ENCODE measurements around the gene FCHSD2.
A peak's percentile ranks its signal among the peaks of the same experiment; 100 is the strongest.

GRCh38 chr11:73140213-73141030 is 1.7 kb downstream of the FCHSD2 start:
- TF ChIP-seq CTCF (IDR thresholded peaks at IDR 0.05) (no peak), POLR2A (IDR thresholded peaks at IDR 0.05; ENCODE audit: low read depth) (no peak), EP300 (IDR thresholded peaks at IDR 0.05) (no peak), POLR2AphosphoS5 (IDR thresholded peaks at IDR 0.05) (peak in 1 of 2 donors; percentile 14)
